NCI-H446 (cell line): ENCODE measurements around the gene ENOX1.

ENCODE experiments used
- DNase-seq, 2 experiments: peaks; one replicate each; lab custom pipeline; 2025; lab: John Stamatoyannopoulos, UW

ENOX1 gene

DNA sequence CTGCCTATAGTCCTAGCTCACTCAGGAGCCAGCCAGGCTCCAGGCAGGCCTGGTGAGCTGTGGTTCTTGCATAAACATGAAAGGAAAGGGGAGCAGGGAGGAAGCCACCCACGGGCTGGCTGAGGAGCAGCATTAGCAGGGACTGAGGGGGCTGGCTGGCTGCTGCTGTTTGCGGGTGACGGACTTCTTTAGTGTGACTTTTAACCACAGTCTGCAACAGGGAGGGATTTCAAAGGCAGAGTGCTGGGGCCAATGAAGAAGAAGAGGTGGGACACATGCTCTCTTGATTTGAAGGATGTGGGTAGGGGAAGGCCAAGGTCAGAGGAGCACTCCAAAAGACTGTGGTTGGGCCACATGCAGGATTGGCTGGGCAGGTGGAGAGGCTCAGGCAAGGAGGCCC, 540.4 kb downstream of the ENOX1 start:
- DNase-seq = no peak

DNA sequence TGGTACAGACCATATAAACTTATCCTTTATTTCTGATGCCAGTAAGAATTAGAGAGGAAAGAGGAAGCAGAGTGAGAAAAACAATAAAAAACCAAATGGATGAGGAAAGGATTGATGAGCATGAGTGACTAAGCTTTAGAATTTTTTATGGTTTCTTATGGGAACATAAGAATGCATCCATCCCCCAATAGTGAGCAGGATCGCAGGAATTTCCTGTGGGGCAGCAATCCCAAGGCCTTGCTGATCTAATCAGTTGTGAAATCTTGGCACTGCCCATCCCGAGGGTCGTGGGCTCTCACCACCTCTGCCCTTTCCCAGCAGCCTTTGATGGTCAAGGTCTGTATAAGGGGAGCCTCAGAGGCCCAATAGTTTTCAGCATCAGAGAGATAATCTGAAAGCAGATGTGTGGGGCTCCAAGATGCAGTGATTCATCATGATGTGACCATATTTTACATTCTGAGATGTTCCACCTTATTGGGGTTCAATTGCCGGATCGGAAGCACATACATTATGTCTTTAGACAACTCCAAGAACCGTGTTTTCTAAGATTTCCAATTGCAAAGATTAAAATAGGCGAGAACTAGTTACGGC, 541.3 kb downstream of the ENOX1 start:
- DNase-seq = no peak

DNA sequence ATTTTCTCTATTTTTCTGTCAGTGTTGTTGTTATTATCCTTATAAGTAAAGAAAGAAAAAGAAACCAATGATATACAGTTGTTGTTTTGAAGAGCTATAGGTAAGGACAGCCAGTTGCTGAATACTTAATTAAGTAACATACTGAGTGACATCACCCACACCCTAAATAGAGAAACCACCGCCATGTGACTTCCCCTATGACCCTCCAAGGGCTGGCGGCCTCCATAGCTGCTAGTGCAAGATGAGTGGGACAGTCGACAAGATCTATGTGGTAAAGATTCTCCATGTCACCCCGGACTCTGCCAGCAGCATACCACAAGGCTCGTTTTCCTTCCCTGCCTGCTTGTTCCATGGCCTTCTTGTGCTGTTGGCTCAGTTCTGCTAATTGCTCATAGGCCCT, 542.3 kb downstream of the ENOX1 start:
- DNase-seq = no peak

DNA sequence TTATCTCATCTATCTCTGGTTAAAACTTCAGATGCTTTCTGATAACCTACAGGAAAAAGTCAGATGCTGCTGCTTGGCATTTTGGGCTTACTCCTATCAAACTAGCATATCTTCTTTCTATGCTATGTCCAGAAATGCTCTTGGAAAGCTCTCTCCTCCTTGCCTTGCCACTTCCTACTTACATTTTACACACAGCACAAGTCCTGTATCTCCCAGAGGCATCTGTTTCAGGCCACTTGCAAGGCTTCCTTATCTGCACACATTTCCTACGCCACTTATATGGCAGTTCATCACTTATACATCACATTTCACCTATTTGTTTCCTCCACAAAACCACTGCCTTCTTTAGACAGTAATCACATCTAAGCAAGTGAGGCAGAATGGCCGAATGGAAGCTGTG, 543.1 kb downstream of the ENOX1 start:
- DNase-seq = no peak

DNA sequence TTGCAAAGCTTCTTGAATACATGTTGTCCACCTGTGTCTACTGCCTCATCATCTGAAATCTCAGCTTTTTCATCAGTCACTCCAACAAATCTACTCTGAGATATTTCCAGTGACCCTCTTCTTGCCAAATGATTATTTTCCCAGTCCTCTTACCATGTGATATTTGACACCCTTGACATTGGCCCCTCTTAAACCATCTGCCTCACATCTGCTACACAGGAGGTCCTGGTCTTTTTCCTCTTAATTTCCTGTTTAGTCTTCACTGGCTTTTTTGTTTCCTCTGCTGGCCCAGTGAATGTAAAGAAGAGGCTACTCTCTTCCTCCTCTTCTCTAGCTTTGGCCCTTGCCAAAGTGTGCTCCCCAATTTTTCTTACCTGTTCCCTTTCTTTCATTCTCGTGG, 544.7 kb downstream of the ENOX1 start:
- DNase-seq = peak in 1 of 2 experiments; percentile 25

DNA sequence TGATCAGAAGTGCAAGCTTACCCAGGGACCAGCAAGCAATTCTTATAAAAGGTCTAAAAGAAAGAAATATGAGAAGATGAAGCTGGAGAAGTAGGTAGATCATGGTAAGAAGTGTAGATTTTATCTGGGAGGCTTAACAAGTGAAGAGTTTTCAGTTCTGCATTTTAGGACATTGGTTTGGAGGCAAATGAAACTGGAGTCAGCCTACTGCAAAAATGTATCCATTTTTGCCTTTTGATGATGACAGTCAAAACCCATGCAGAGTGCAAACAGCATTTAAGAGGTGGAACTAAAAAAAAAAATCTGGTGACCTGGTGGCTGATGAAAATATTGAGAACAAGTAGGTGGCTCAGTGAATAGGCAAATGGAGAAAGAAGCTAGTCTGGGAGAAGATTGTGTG, 546.5 kb downstream of the ENOX1 start:
- no peak for DNase-seq

DNA sequence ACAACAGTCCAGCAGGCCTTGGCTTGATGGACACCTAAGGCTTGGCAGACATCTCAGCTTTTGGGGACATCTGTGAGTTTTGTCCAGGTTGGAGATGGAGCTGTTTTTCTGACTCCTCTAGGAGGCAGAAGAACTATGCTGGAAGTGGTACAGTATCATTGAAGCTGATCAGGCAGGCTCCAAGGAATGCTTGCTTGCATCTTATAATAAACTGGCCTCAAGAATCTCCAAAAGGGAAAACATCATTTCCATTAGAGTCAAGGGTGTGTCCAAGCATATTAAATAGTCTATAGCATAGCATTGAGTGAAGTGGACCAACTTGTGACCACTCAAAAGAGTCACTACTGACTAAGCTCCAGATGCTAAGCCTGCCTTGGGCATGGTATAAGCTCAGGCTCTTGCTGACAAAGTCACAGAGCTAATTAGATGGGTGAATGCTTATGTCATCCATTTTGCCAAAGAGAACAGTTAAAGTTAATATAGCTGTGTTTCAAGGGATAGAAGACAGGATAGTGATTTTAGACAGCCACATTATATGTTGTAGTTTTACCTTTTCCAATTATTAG, 547.4 kb downstream of the ENOX1 start:
- DNase-seq = no peak

DNA sequence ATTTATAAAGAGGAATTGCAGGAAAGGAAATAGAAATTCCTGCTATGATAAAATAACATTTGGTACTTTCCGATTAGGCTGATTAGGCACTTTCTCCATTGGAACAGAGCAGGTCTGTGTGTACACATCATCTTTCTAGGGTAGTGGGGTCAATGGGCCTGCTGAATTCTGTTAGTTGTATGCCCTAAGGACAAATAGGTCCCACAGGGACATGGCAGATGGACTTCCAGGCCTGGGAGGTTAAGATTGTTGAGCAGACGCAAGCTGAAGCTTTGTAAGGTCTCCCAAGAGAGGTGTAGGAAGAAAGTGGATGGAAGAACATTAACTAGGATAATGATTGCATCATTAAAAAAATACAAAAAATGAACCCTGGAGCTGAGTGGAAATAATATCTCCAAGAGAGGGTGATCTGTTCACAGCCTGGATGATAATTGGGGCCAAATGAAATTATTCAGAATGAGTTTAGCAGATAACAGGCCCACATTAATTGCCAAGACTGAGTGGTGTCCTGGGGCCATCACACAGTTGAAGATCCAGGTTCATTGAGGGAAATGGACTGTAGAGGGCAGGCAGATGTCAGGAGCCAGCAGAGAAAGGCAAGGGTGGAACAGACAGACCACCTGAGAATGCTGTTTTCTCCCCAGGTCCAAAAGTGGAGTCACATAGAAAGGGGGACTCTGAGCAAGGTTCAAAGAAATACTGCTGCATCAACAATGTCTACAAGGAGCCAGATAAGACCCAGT, 548.3 kb downstream of the ENOX1 start:
- no peak for DNase-seq

DNA sequence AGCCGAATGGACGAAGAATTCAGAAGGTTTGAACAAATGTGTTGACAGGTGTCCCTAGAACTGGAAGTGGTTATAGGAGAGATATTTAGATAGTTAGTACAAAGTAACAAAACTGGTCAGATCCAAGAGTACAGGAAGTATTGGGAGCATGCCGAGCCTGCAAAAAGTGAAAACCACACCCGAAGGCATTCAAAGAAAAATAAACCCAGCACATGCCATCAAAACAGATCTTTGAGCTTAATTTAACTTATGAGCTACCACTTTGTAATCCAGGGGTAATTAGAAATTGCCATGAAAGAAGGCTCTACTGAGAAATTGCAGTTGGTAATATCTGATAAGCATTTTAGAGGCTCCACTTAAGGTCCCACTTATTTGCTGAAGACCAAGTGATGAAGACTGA, 549.2 kb downstream of the ENOX1 start:
- no peak for DNase-seq

DNA sequence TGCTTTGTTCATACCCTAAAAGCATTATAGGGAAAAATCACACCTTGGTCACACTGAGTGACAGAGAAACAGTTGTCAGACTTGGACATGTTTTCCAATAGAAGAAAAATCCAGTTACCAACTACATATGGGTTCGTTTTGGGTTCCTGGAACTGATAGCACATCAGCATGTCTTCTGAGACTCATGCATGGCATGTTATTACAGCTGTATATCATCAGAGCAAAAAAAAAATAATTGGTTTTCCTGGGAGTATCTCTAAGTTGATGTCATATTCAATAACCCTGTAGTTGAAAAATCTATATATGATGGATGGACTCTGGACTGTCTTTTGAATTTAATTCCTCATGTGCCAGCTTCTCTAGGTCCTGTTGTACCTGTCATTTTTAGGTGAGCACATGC, 551.7 kb downstream of the ENOX1 start:
- DNase-seq = no peak

DNA sequence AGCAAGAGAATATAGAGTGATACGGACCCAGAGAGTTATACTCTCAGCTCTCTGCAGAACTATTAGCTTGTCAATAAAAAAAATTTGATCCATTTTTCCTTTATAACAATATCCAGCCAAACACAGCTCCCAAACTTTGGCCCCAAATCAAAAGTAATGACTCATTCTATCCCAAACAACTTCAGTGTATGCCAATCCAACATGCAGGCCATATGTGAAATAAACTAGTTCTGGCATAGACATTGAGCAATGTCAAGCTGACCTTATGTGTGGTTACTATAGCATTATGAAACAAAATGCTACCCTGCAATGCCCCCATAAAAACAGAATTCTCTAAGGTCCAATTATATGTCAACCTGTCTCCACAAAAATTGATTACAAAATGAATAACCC, 553.9 kb downstream of the ENOX1 start:
- peak; percentile 82 to 92 for DNase-seq

DNA sequence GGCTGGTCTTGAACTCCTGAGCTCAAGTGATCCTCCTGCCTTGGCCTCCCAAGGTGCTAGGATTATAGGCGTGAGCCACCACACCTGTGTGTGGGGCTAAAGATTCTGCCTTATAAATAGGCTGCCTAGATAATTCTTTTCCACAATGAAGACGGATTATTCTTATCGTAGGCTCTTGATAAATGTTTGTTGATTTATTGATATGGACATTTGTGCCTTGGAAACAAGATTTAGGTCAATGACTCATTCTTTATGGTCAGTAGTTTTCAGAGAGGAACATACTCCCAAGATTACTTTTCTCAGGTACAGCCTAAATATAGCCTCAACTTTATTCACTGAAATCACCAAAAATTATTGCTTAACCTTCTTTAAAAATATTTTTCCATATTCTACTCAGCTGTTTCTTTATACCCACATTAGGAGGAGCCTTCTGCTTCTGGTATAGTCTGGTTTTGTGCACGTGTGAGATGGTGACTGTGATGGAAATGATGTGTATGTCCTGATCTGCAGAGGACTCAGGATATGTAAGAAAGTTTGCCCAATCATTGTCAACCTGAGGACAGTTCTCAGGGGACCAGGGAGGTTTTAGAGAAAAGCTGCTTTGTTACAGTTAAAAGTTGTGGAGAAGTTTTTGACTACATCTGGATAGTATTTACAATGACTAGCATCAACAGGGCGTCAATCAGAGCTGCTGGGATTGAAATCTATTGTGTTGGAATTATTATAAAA, 554.5 kb downstream of the ENOX1 start:
- DNase-seq = no peak

DNA sequence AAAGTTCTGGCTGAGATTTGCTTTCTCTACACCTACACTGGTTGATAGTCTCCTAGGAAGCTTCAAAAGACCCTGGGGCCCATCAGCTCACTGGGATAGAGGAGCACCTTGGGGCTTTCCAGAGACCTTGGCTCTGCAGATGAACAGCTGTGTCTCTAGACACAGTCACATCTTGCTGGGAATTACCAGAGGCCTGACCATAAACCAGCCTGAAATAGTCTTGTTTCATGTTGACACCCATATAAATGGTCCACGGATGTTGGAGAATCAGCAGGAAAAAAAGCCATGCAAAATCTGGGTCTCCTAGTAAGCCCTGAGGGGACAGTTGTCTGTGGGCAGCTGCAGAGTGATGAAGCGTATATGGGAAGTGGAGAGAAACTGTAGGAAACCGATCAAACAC, 555.8 kb downstream of the ENOX1 start:
- DNase-seq = peak in 1 of 2 experiments; percentile 7

DNA sequence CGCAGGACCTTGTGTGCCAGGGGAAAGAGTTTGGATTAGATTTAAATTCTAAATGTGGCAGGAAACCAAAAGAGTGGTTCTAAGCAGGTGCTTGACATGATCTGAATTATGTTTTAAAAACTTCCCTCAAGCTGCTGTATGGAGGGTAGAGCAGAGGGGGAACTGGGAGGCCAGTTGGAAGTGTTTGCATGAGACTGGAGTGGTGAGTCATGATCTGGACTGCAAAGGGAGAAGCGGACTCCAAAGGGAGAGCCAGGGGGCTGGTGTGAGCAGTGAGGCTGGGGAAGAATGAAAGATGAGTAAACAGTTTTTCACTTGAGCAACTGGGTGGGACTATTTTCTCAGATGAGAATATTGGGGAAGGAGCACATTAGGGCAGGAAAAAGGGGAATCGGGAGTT, 557.3 kb downstream of the ENOX1 start:
- peak; percentile 22 to 67 for DNase-seq

DNA sequence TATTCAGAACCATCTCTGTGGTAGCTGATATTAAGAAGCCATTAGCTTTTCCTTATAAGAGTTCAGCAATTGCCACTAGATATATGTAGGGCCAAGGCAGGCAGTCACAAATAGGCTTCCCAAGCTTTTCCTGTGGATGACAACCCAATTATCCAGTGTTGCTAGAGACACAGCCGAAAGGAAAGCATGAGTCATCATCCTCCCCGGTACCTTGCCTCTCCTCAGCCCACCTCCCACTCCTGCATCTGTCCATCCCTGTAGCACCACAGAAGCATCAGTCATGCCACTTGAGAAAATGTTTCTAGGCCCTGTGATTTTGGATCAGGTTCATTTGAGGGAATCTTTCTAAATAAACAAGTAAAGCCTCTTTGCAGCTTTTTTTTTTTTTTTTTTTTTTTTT, 559.1 kb downstream of the ENOX1 start:
- peak in 1 of 2 experiments; percentile 32 for DNase-seq

DNA sequence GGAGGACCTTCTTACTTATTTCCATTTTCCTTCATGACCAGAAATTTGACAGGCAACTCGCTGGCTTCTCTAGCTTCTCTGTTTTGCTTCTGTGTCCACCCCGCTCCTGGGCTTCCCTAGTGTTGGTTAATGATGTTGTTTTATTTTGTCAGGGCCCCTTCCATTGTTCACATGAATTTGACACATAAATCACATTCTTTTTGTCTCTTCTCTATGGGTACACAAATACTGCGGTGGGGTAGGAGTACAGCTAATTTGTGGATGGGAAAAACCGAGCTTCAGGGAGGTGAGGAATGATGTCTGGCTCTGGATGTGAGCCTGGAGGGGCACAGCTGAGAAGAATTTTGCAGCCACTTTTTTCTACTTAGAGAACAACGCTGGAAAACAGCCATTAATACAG, 563.6 kb downstream of the ENOX1 start:
- no peak for DNase-seq

DNA sequence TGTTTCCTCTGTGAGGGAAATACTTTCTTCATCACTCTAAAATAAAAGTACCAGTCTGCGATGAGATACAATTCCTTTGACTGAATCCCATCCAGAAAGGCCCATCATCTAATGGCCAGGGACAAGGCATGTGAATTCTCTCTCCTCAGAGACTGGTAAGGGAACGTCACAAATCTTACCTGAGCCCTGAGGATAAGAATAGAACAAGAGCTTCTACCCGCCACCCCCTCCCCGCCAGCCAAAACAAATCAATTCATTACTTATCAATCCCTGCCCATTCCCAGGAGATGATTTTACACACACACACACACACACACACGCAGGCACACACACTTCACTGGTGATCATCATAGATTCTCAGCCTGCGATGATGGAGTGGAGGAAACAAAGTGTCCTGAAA, 564.7 kb downstream of the ENOX1 start:
- no peak for DNase-seq

DNA sequence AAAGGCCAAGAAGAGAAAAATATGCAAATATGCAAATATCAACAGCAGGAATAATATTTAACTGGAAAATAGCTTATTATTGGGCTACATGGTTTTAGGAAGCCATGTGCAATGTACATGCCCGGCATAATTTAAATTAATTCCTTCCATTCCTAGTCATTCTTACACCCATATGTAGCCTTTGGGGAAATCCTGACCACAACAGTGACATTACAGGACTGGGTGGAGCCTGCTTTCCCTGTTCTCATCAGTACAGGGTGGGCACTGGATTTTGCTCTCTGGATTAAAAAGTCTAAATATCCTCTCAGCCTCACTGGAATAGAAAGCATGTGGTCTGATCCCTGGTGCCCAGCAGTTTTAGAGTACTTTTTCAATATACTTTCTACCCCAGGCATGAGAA, 565.2 kb downstream of the ENOX1 start:
- no peak for DNase-seq

DNA sequence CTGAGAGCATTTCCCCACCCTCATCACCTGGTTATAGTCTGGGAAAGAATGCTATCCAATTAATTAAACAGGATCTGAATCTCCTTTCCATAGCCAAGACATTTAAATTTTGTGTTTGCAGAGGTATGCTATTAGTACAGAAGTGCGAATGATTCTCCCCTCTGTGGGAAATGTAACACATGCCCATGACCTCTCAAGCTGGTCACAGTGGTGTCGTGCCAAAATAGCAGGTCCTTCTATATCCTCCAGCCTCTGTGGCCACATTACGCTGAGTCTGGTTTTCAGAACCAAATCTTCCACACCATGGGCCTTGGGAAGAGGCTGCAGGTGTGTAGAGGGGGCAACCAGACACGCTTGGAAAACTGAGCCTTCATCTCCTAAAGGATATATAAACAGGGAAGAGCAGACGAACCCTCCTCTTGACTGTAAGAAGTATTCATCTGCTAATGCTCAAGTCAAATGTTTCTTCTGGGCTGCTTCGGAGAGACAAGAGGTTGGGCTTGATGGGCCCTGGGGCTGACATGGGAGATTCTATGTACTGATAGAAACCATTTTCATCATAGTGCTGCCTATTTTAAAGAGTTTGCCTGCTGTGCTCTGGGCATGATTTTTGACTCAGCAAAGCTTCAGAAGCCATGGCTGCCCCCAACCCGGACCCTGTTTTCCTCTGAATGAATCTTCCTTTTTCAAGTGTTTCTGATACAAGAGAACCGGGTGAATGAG, 565.7 kb downstream of the ENOX1 start:
- no peak for DNase-seq

DNA sequence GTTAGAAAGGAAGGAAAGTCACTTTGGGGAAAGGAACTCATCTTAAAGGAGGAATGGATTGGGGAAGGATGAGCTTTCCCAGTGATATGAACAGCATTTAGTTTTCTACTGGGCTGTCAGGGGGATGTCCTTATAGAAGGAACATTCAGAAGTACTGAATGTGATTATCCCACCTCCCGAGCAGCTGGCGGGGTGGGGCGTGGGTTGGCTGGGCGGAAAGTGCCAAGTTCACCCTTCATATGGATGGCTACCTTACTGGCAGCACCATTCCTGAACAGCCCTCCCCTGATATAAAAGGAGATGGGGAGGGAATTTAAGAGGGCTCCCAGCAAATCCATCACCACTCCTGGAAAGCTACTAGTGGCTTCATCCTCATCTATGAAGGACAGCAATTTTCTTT, 572.6 kb downstream of the ENOX1 start:
- DNase-seq = no peak

DNA sequence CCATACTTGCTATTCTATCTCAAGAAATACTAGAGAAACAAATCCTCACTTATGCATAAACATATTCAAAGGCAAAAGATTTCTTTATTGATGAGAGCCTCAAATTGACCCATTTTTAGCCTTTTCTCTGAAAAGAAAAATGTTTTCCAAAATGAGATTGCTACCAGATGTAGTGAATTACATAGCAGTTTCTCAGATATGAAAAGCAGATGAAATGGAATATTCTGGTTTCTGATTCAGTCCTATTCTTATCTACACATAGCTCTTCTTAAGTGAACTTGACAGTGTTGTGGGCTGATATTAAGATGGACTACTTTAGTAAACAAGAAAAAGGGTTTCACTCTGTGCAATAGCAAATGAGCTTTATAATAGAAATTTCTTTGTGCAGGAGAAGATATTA, 579.9 kb downstream of the ENOX1 start:
- no peak for DNase-seq

DNA sequence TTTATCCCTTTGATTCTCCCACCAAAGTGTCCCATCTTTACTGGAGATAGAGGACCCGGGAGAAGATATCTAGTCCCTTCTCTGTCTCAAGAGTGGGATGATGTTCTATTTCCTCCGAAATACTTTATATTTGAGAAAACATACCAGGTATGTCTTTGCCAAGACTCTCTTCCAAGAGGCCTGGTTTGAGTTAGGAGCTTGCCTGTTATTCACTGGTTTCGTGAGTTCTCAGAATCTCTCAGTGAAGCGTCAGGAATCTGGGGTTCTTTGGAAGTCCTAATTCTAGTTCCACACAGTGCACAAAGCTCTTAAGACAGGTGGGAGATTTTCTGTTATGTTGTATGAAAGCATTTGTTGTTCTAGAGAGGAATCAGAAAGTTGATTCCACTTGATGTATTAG, 581.4 kb downstream of the ENOX1 start:
- no peak for DNase-seq
